Mononuclear cell (primary cell): ENCODE measurements around the gene MRPL12. TPM values are rescaled to one million over a fixed set of nuclear protein-coding genes. Genes with fewer than 3 reads are reported as not detected.

Source experiments
- H3K27me3 ChIP-seq: 2 replicates; pipeline ENCODE4 v1.6.0; 2011; ENCODE audit warnings: low read length, control low read depth; ENCODE audit not compliant: insufficient read depth
- H3K4me1 ChIP-seq: 2 replicates; pipeline ENCODE4 v1.5.1; 2011; ENCODE audit warnings: mild to moderate bottlenecking, low read length, control low read depth; ENCODE audit not compliant: insufficient read depth
- H3K4me3 ChIP-seq: 2 replicates; pipeline ENCODE4 v1.5.1; 2011; ENCODE audit warnings: mild to moderate bottlenecking, low read length, moderate library complexity
- H3K9me3 ChIP-seq: 2 replicates; pipeline ENCODE4 v1.5.1; 2011; ENCODE audit warnings: low read depth, mild to moderate bottlenecking, control low read depth, low read length
- total RNA-seq: library from RNA; depleted of rRNA; stranded (reverse); fragments of >200 nt; gene quantifications from one replicate; pipeline ENCODE4 v1.2.3, GENCODE V29; 2012

Gene MRPL12
- total RNA-seq, 1 donor = 3.7 TPM

DNA sequence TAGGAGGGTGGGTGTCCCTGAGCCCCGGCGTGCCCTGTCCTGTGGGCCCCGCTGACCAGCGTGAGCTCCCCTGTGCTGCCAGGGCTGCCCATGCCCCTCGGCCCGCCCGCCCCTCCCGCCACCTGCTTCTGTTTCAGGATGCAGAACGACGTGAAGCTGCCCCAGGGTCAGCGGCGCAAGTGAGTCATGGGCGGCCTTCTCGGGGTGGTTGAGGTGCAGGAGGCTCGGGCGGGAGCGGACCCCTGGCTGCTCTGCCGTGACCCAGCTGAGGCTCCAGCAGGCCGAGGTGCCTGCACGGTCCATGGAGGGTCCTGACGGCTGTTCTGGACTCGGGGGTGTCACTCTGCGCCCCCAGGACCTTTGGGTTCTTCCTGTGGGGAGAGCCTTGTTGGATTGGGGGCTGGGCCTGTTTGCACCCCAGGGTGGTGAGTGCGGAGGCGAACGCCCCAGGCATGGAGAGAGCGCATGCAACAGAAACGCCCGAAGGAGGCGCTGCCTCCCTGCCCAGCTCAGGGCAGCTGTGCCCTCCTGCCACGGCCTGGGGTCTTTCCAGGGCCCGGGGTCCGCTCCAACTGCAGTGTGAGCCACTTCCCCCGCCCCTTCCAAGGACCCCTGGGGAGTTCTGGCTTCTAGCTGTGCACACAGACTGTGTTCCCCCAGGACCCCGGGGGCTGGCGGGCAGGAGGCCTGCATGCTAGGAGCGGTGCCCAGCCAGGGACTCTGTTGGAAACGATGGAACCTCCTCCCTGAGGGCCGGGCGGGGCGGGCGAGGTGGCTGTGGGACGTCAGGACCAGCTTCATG lies 12.9 kb downstream of the MRPL12 start:
- Histone ChIP-seq H3K4me1 (peaks cover 18% of the 10 kb centered on the region), H3K4me3 (no peak overlapping the region), H3K9me3 (no peaks in the 10 kb centered on the region), H3K27me3 (no peaks in the 10 kb centered on the region)

DNA sequence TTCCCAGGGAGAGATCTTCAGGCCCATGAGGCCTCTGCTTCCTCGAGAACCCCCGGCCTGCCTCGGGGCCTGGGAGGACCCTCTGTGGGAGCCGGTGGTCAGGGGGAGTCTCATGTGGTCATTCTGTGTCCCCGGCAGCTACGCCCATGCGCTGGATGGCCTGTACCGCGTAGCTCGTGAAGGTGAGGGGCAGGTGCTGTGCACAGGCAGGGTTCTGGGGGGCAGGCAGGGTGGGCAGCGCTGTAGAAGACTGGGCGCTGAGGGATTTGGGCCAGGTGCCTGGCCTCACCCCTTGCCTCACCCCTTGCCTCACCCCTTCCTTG lies 13.5 kb downstream of the MRPL12 start:
- Histone ChIP-seq H3K27me3 (no peaks in the 10 kb centered on the region), H3K4me3 (no peak overlapping the region), H3K4me1 (peaks cover 12% of the 10 kb centered on the region)

DNA sequence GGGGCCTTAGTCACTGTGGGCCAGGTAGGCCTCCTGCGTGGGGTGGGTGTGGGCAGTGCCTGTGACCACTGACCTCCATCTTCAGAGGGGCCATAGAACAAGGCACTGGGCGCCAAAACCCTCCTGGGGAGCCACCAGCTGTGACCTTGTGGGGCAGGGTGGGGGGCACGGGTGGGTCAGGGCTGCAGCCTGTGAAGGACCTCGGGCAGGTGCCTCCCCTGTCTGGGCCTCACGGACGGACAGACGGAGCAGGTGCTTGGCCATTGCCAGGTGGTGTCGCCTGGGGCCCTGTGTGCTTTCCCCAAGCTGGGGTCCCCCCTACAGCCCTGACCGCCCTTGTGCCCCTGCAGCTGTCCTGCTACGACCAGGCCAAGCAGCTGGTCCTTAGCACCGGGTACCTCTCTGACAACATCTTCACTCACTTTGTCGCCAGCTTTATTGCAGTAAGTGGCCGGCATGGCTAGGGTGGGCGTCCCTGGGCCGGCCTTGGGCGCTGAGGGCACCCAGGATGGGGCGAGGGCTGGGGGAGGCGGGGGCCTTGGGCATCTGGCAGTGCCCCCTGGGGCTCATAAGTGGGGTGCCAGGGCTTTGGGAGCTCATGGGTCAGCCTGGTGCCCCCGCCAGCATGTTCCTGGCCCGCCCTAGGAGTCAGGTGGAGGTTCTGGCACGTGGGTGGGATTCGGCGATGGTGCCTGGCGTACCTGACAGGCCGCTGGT lies 14.0 kb downstream of the MRPL12 start:
- Histone ChIP-seq H3K4me1 (peaks cover 11% of the 10 kb centered on the region), H3K27me3 (no peaks in the 10 kb centered on the region), H3K4me3 (no peak overlapping the region), H3K9me3 (no peaks in the 10 kb centered on the region)

More for the DNA sequence above, 13.5 kb downstream of the MRPL12 start:
- H3K9me3 ChIP-seq = no peaks in the 10 kb centered on the region

DNA sequence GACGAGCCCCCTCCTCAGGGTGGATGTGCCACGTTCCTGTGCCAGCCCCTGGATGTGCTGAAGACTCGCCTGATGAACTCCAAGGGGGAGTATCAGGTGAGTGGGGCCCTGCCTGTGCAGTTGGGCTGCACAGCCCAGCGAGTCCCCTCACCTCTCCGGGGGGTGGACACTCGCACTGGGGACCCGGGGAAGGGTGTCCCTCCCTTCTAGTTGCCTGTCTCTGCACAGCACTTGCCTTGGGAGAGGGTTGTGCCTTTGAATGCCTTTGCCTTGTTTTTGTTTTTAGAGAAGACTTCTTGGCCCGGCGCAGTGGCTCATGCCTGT lies 14.6 kb downstream of the MRPL12 start:
- Histone ChIP-seq H3K9me3 (no peaks in the 10 kb centered on the region), H3K27me3 (no peaks in the 10 kb centered on the region), H3K4me3 (no peak overlapping the region), H3K4me1 (peaks cover 6% of the 10 kb centered on the region)

DNA sequence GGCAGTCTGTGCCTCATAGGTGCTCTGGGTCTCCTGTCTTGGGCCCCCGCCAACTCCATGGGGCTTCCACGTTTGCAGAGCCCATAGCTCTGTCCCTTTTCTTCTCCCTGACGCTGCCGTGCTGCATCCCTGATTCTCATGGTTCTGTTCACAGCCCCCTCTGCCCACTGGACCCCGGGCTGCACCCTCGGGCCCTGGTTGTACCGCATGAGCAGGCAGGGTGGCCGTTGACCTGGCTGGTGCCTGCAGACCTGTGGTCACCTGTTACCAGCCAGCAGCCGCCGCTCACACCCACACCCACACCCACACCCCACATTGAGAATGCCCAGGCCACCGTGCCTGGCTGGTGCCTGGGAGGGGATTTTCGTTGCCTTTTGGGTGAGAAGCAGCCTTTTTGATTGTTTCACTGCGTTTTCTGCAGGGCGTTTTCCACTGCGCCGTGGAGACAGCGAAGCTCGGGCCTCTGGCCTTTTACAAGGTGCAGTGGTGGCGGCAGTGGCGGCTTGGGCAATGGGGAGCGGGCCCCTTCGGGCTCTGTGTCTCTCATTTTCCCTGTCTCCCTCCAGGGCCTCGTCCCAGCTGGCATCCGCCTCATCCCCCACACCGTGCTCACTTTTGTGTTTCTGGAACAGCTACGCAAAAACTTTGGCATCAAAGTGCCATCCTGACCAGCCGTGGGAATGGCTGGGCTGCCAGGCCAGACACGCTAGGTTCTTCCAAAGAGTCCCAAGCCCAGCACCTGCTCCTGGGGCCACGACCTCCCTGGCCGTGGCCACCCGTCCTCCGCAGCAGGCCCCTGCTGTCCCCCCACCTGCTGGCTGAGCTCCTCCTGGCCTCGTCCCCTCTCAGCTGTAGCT lies 16.5 kb downstream of the MRPL12 start:
- H3K4me3 ChIP-seq = no peak overlapping the region
- H3K9me3 ChIP-seq = no peaks in the 10 kb centered on the region
- no peaks in the 10 kb centered on the region for H3K4me1 ChIP-seq
- no peaks in the 10 kb centered on the region for H3K27me3 ChIP-seq

DNA sequence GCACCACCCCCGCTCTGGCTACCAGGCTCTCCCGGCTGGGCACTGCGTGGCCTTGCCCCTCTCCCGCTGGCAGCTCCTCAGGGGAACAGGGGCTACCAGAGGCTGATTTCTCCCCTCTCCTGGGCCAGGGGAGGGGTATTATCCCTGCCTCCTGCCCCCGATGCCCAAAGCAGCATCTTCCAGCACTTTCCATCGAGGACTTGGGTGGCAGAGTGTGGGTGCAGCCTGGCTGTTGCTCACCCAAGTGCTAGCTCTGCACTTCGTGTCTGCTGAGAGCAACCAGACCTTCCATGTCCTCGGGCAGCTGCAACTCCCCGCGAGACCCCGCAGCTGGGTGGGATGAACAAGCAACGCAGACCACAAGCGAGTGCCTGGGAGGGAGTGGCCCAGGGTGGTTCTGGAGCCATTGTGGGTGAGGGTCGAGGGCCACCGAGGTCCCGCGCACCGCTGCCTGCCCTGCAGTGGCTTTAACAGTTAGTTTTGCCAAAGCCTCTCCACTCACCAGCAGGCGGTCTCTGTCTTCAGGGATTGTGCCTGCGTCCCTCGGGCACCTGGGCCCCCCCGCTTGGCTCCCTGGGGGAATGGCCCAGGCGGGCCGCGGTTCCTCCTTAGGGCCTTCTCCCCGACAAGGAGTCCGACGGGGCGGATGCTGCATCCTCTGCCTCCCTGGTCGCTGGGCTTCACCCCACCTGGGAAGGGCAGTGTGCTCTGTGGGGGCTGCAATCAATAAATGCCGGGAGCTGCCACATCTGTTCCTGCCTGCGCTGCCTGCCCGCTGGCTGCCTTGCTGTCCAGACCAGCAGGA lies 17.3 kb downstream of the MRPL12 start:
- no peaks in the 10 kb centered on the region for H3K27me3 ChIP-seq
- H3K9me3 ChIP-seq = no peaks in the 10 kb centered on the region
- H3K4me3 ChIP-seq = no peak overlapping the region
- H3K4me1 ChIP-seq = no peaks in the 10 kb centered on the region

DNA sequence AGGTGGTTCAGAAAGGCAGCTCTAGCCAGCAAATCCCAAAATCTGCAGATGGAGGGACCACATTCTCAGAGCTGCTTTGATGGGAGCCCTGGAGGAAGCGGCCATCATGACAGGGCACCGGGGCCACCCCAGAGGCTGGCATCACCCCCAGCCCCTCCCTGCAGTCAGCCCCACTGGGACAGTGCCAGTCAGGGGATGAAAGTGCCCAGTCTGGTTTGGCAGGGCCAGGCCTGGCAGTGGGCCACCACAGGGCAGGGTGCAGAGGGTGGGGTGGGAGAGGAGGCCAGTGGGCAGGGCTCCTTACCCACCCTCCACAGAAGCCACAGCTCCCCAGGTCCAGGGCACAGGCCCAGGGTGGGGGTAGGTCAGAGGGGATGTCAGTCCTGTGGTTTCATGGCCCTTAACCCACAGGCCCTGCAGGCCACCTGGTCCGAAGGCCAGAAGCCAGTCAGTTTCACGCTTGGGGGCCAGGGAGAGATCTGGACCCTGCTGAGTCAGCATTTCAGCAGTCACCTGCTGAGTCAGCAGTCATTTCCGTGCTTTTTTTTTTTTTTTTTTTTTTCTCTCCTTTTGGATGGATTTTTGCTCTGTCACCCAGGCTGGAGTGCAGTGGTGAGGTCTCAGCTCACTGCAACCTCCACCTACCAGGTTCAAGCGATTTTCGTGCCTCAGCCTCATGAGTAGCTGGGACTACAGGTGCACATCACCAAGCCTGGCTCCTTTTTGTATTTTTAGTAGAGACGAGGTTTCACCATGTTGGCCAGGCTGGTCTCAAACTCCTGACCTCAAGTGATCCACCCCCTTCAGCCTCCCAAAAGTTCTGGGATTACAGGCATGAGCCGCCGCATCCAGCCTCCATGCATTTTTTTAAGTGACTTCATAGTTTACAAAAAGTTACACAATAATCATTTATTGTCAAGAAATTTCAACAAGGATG lies 19.3 kb downstream of the MRPL12 start:
- H3K27me3 ChIP-seq = no peaks in the 10 kb centered on the region
- no peak overlapping the region for H3K4me3 ChIP-seq
- H3K9me3 ChIP-seq = no peaks in the 10 kb centered on the region
- no peaks in the 10 kb centered on the region for H3K4me1 ChIP-seq

DNA sequence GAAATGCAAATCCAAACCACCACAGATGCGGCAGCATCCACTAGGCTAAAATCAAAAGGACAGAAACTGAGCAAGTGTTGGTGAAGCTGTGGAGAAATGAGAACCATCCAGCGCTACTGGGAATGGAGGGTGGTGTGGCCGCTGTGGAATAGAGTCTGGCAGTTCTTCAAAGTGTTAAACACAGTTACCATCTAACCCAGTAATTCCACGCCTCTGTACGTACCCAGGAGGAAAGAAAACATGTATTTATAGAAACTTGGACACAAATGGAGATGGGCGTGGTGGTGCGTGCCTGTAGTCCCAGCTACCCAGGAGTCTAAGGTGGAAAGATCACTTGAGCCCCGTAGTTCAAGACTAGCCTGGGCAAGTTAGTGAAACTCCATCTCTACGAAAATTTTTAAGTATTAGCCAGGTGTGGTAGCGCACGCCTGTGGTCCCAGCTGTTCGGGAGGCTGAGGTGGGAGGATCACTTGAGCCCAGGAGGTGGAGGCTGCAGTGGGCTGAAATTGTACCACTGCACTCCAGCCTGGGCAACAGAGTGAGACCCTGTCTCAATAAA lies 20.6 kb downstream of the MRPL12 start:
- no peak overlapping the region for H3K4me3 ChIP-seq
- H3K27me3 ChIP-seq = no peaks in the 10 kb centered on the region
- no peaks in the 10 kb centered on the region for H3K4me1 ChIP-seq
- H3K9me3 ChIP-seq = no peaks in the 10 kb centered on the region

DNA sequence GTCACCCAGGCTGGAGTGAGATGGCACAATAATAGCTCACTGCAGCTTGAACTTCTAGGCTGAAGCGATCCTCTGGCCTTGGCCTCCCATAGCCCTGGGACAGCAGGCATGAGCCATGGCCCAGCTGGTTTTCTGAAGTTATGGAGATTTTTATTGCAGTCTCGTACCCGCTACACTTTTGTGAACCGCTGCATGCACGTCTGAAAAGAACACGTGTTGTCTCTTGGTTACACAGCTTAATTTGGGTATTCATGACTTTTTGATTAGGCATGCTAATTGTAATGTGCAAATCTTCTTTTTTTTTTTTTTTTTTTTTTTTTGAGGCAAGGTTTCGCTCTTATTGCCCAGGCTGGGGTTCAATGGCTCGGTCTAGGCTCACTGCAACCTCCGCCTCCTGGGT lies 22.3 kb downstream of the MRPL12 start:
- H3K4me1 ChIP-seq = no peaks in the 10 kb centered on the region
- H3K4me3 ChIP-seq = no peak overlapping the region
- no peaks in the 10 kb centered on the region for H3K27me3 ChIP-seq
- H3K9me3 ChIP-seq = no peaks in the 10 kb centered on the region

DNA sequence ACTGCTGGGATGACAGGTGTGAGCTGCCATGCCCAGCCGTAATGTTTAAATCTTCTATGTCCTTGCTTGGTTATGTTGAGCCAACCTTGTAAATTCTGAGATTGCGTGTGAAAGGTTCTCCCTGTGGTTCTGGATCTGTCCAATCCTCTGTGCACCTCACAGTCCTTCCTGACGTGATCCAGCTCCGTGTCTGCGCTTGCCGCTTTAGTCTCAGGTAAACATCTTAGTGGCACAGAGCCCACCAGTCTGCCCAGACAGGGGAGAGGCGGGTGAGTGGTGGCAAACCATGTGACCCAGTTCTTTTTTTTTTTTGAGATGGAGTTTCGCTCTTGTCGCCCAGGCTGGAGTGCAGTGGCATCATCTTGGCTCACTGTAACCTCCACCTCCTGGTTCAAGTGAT lies 22.8 kb downstream of the MRPL12 start:
- Histone ChIP-seq H3K4me3 (no peak overlapping the region), H3K4me1 (no peaks in the 10 kb centered on the region), H3K27me3 (no peaks in the 10 kb centered on the region), H3K9me3 (no peaks in the 10 kb centered on the region)

DNA sequence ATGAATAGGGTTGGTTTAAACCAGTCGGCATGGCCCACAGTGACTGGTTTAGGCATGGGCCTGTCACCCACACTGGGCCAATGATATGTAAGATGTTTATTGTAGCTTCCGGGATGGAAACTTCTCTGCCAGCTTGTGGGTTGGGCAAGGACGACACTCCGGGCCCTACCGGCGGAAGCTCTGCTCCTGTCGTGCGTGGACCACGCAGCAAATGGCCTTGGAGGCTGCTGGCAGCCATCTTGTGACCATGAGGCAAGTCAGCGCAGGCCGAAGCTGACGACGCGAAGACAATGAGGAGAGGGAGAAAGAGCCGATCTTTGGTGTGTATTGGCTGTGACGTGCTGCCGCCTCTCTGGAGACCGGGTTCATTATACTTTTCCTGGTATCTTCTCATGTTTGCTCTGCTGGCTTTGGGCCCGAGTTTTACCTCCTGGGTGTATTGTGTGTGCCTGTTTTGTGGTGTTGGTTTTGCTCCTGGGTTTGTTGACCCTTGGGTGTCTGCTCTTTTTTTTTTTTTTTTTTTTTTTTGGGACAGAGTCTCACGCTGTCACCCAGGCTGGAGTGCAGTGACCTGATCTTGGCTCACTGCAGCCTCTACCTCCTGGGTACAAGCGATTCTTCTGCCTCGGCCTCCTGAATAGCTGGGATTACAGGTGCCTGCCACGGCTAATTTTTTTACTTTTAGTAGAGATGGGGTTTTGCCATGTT lies 24.3 kb downstream of the MRPL12 start:
- Histone ChIP-seq H3K9me3 (no peaks in the 10 kb centered on the region), H3K27me3 (no peaks in the 10 kb centered on the region), H3K4me3 (no peak overlapping the region), H3K4me1 (no peaks in the 10 kb centered on the region)

DNA sequence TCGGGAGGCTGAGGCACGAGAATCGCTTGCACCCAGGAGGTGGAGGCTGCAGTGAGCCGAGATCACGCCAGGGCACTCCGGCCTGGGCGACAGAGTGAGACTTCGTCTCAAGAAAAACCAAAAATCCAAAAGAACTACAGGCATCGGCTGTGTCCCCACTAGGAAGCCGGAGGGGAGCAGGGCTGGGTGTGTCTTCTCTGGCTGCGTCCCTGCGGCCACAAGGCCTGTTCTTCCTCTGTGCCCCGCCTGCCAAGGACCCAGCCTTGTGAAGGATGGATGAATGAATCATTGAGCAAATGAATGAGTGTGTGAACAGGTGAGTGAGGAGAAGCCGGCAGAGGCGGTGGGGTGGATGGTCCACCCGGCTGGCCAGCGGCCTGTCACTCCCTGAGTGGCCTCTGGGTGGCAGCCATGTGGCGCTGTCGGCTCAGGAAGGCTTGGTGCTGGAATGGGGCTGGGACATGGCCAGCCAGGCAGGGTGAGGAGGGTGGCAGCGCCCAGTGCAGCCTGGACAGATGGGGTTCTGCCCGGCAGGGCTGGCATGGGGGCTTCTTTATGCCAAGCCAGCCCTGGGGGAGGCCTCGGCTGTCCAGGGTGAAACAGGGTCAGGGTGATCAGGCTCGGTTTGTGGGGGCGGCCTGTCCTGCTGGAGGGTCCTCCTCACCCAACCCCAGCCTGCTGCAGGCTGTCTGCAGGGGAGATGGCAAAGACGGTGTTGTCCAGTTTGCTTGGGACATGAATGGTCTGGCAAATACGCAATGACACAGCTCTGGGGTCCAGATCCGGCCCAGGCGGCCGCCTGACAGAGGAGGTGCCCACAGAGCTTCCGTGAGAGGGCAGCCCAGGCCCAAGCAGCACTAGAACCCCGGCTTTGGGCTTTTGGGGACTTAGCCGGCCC lies 30.6 kb downstream of the MRPL12 start:
- Histone ChIP-seq H3K9me3 (no peaks in the 10 kb centered on the region), H3K27me3 (no peaks in the 10 kb centered on the region), H3K4me1 (peaks cover 13% of the 10 kb centered on the region), H3K4me3 (no peak overlapping the region)
